Right cardiac atrium (tissue), 5 donors: Measurements from ENCODE around the gene PODNL1. TPM values are rescaled to one million over a fixed set of nuclear protein-coding genes. Genes with fewer than 3 reads are reported as not detected.

Experiments used
- ATAC-seq, 2 donors: fragments of 200-7000 bp; cut with Tn5 transposase; one replicate each; pipeline versions ENCODE4 v1.8.0 to v1.9.1; 2020; ENCODE audit warnings: moderate library complexity in 2 of 2, mild to moderate bottlenecking in 1 of 2
- DNase-seq, 3 donors: peaks; one replicate each; pipeline ENCODE4 v3.0.0-alpha.2; 2020
- H3K27ac ChIP-seq: one replicate; pipeline ENCODE4 v1.5.1; 2013; ENCODE audit warnings: mild to moderate bottlenecking, low read length, control low read depth, moderate library complexity
- H3K27me3 ChIP-seq: one replicate; pipeline ENCODE4 v1.6.1; 2013; ENCODE audit not compliant: control insufficient read depth, insufficient read depth
- H3K4me1 ChIP-seq: one replicate; pipeline ENCODE4 v1.6.1; 2013; ENCODE audit warnings: low read length; ENCODE audit not compliant: control insufficient read depth, insufficient read depth
- H3K4me3 ChIP-seq: one replicate; pipeline ENCODE4 v1.5.1; 2013; ENCODE audit warnings: low read length, control low read depth
- H3K9me3 ChIP-seq: one replicate; pipeline ENCODE4 v1.6.1; 2013; ENCODE audit warnings: low read length; ENCODE audit not compliant: control insufficient read depth
- WGBS: extraction: QIAGEN DNeasy Blood & Tissue Kit; methylation state at CpG from one replicate; pipeline ENCODE4 v1.1.7; 2013; 5-methylcytosine and 5-hydroxymethylcytosine counted together
- intact Hi-C, 4 donors: fragments of 100-400 bp; cut with DNase I; formaldehyde crosslinking; loops; one replicate each; pipeline versions ENCODE4 v1.11.0 to v1.14.0; 2022 to 2023
- long read RNA-seq, 4 donors: library from polyadenylated mRNA; unstranded; transcript quantifications; one replicate each; pipeline ENCODE4 v2.0.0, GENCODE V29; 2020 to 2021
- polyA plus RNA-seq: library from polyadenylated mRNA; stranded (reverse); fragments of 200-250 nt; gene quantifications from one replicate; pipeline ENCODE4 v1.2.3, GENCODE V29; 2013
- total RNA-seq, 4 donors: library from RNA; stranded (reverse); fragmentation: NEBNext Ultra II Directional; extraction: Animal tissue kit (Norgen Biotek cat#: 25700); gene quantifications; one replicate each; pipeline ENCODE4 v1.2.1, GENCODE V29; 2021
- donor health status: healthy with polysubstance abuse.
- donor health status: DM: no; HTN: yes; CAD: no.
- donor health status: DM: no; HTN: no; CAD: no.
- donor health status: DM: no; HTN: yes; CAD: no; lungs with severe emphysema.
- donor health status: DM: yes; HTN: yes; CAD: no.

Gene PODNL1, protein sequence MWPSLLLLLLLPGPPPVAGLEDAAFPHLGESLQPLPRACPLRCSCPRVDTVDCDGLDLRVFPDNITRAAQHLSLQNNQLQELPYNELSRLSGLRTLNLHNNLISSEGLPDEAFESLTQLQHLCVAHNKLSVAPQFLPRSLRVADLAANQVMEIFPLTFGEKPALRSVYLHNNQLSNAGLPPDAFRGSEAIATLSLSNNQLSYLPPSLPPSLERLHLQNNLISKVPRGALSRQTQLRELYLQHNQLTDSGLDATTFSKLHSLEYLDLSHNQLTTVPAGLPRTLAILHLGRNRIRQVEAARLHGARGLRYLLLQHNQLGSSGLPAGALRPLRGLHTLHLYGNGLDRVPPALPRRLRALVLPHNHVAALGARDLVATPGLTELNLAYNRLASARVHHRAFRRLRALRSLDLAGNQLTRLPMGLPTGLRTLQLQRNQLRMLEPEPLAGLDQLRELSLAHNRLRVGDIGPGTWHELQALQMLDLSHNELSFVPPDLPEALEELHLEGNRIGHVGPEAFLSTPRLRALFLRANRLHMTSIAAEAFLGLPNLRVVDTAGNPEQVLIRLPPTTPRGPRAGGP
- total RNA-seq (1 to 10 TPM; 1.4 to 3.2 (median 2.2) TPM), polyA plus RNA-seq (1.9 TPM)
- long read RNA-seq, donor 1, partial matches to known transcripts: 0 of 1 reads
- long read RNA-seq, donor 1, other reads (novel, unspliced or antisense): 0 of 1 reads
- long read RNA-seq, donor 2, partial matches to known transcripts: 0 of 3 reads
- long read RNA-seq, donor 2, other reads (novel, unspliced or antisense): 2 of 3 reads
- long read RNA-seq, donor 3, partial matches to known transcripts: 1 of 4 reads
- long read RNA-seq, donor 3, other reads (novel, unspliced or antisense): 2 of 4 reads
- long read RNA-seq, donor 4: 0 reads

- Histone ChIP-seq H3K27ac (no peak within 1 kb of the TSS), H3K4me1 (no peaks in the 10 kb centered on the region), H3K9me3 (no peaks in the 10 kb centered on the region), H3K27me3 (no peaks in the 10 kb centered on the region), H3K4me3 (no peak within 1 kb of the TSS)
- ATAC-seq (peak; percentile 46 to 61), DNase-seq (peak in 1 of 3 donors; percentile 66)
- intact Hi-C loops: no loop called here
- 21% methylated on average over 21 of the region's 21 CpGs for WGBS
Measured at GRCh38 chr19:13938301-13939064, at the start of gene PODNL1. PODNL1 (minus strand) TSS chr19:13938417; CDS start chr19:13938181, 236 bp downstream.

DNA sequence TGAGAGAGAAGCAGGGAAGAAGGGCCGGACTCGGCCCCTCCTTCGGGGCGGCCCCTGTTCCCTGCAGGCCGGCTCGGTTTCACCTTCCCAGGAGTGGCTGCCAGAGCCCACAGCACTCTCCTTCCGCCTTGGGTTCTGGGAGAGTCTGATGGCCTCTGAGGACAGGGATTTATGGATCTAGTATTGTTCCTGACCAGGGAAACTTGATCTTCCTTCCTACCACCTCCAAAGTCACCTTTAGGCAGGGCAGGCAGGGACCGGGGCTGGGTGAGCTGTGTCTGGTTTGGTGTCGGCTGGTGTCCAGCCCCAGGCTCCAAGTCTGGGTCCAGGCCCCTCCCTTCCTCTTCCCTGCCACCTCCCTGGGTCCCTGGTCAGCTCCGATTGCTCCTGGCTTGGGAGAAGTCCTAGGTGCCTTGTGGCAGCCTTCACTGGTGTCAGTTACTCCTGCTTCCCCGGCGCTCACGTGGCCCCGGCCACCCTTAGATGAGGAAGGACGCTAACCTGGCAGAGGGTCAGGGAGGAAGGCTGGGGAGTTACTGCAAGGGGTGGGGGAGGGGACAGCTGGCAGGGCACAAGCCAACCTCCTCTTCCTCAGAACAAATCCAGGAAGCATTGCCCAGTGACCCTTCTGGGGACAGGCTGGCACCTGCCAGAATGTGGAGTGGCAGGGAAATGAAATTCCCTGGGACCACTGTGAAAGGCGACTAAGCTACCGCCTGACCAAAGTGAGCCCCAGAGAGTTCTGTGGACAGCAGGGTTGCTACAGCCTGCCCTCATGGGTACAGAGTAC, 49.1 kb upstream of the PODNL1 start:
- H3K4me3 ChIP-seq: no peak overlapping the region
- H3K27ac ChIP-seq: peak overlapping the region; percentile 82
- H3K9me3 ChIP-seq: no peaks in the 10 kb centered on the region
- H3K4me1 ChIP-seq: peaks cover 5% of the 10 kb centered on the region
- no peaks in the 10 kb centered on the region for H3K27me3 ChIP-seq
- peak; percentile 58 to 64 for ATAC-seq
- DNase-seq: peak in 2 of 3 donors; percentile 81 to 82
- intact Hi-C loops: no loop called here
- 40% methylated on average over 17 of the region's 17 CpGs for whole genome bisulfite sequencing

DNA sequence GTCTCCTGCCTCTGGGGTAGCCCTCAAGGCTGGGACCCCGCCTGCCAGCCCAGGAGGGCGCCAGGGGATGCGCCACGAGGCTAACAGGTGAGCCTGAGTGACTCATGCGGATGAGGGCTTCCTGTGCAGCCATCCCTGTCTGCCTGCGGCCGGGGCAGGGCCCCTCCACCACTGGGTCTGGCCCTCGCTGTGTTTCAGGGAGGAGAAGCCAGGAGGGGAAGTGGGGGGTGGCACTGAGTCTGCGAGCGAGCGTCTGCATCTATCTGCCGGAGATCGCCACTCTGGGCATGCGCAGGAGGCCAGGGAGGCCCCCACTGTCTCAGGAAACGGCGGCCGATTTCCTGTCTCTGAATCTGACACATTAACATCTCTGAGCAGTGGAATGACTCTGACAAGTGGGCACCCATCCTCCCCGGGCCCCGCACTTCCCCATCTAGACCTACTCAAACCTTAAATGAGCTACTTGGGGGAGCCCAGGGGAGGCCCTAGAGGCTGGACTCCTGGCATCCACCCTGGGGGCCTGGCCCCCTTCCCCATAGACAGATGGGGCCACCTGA, 48.2 kb upstream of the PODNL1 start:
- Histone ChIP-seq H3K9me3 (no peaks in the 10 kb centered on the region), H3K27me3 (no peaks in the 10 kb centered on the region), H3K4me3 (no peak overlapping the region), H3K27ac (peak overlapping the region; percentile 82), H3K4me1 (peaks cover 5% of the 10 kb centered on the region)
- intact Hi-C loops: no loop called here
- WGBS: 32% methylated on average over 19 of the region's 19 CpGs
- ATAC-seq (peak; percentile 60 to 80), DNase-seq (peak; percentile 91 to 96 (median 96))

DNA sequence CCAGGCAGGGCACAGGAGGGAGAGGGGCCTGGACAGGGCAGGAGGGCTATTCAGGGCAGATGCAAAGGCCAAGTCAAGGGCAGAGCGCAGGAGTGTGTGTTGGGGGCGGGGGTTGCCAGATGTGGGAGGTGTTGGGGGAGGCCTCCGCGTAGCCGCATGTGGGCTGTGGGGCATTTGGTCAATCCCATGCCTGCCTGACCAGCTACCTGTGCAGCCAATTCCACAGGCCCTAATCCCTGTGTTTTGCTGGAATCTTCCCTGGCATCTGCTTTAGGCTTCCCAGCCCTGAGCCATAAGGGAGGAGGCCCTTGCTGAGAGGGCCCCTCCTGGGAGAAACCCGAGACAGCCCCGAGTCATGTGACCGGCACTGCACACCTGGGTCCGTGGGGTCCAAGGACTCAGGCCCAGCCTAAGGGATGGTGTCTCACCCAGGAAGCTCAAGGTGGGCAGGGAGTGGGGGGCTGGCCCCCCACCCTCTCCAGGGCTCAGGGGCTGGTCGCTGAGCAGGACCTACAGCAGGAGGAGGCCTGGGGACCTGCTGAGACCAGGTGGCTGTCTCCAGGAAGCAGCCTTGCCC, 47.6 kb upstream of the PODNL1 start:
- DNase-seq (no peak), ATAC-seq (peak in 1 of 2 donors; percentile 1)
- H3K27me3 ChIP-seq: no peaks in the 10 kb centered on the region
- intact Hi-C loops: no loop called here
- no peaks in the 10 kb centered on the region for H3K9me3 ChIP-seq
- H3K4me1 ChIP-seq: peaks cover 5% of the 10 kb centered on the region
- peak overlapping the region; percentile 40 for H3K27ac ChIP-seq
- WGBS: 77% methylated on average over 10 of the region's 10 CpGs
- no peak overlapping the region for H3K4me3 ChIP-seq

- H3K27me3 ChIP-seq: no peaks in the 10 kb centered on the region
- H3K4me1 ChIP-seq: peaks cover 5% of the 10 kb centered on the region
- 87% methylated on average over 25 of the region's 25 CpGs for WGBS
- ATAC-seq (no peak), DNase-seq (no peak)
- intact Hi-C loops: no loop called here
- H3K27ac ChIP-seq: no peak overlapping the region
- H3K4me3 ChIP-seq: no peak overlapping the region
- H3K9me3 ChIP-seq: no peaks in the 10 kb centered on the region
Measured at GRCh38 chr19:13984875-13985741, 46.9 kb upstream of the PODNL1 start.

DNA sequence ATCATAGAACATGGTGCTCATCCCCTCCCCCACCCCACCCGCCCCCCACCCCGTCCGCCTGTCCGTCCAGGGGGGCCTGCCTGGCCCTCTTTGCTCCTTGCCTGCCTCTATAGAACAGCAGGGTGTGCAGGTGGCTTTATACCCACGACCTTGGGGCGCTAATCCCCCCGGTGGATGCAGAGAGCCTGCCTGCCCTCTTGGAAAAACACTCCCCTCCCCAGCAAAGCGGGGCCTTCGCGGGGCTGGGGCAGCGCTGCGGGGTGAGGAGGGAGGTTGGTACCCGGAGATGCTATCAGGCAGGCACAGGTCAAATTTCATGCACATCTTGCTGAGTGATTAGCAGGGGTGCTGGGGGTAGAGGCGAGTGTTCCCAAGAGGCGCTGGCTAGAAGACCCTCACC, 46.0 kb upstream of the PODNL1 start:
- H3K4me1 ChIP-seq: peaks cover 8% of the 10 kb centered on the region
- no peaks in the 10 kb centered on the region for H3K9me3 ChIP-seq
- no peak for ATAC-seq
- no peaks in the 10 kb centered on the region for H3K27me3 ChIP-seq
- DNase-seq: no peak
- intact Hi-C loops: no loop called here
- WGBS: 78% methylated on average over 15 of the region's 15 CpGs
- H3K27ac ChIP-seq: no peak overlapping the region
- no peak overlapping the region for H3K4me3 ChIP-seq

- Histone ChIP-seq H3K27me3 (no peaks in the 10 kb centered on the region), H3K9me3 (no peaks in the 10 kb centered on the region), H3K27ac (no peak overlapping the region), H3K4me3 (no peak overlapping the region), H3K4me1 (peaks cover 10% of the 10 kb centered on the region)
- ATAC-seq (no peak), DNase-seq (peak in 1 of 3 donors; percentile 66)
- WGBS: 93% methylated on average over 21 of the region's 21 CpGs
- intact Hi-C loops: no loop called here
Measured at GRCh38 chr19:13983213-13983889, 45.1 kb upstream of the PODNL1 start.

- no peaks in the 10 kb centered on the region for H3K27me3 ChIP-seq
- ATAC-seq: no peak
- no peak overlapping the region for H3K4me3 ChIP-seq
- no peaks in the 10 kb centered on the region for H3K9me3 ChIP-seq
- DNase-seq: peak in 1 of 3 donors; percentile 40
- 96% methylated on average over 9 of the region's 9 CpGs for WGBS
- intact Hi-C loops: no loop called here
- H3K4me1 ChIP-seq: peaks cover 10% of the 10 kb centered on the region
- no peak overlapping the region for H3K27ac ChIP-seq
Measured at GRCh38 chr19:13982773-13983172, 44.6 kb upstream of the PODNL1 start.
